Stimulated activated CD4-positive, alpha-beta T cell treated with anti-CD3 and anti-CD28 coated beads, Interleukin-2, amount 100 ng/mL, for 48 hours (primary cell): ENCODE data around the gene PLD5.
"Not testable (repeated sequence)": the region's sequence is repeated elsewhere in the genome, so short reads cannot be mapped to it uniquely, and the experiment has no call there.

Source experiments
- DNase-seq, 2 donors: peaks; one replicate each; pipeline ENCODE4 v3.0.0-alpha.2; 2020

PLD5 gene

GRCh38 chr1:242206994-242207393, 317.5 kb downstream of the PLD5 start:
- no peak for DNase-seq

- no peak for DNase-seq
Measured at GRCh38 chr1:242205622-242206489, 318.6 kb downstream of the PLD5 start.

DNA sequence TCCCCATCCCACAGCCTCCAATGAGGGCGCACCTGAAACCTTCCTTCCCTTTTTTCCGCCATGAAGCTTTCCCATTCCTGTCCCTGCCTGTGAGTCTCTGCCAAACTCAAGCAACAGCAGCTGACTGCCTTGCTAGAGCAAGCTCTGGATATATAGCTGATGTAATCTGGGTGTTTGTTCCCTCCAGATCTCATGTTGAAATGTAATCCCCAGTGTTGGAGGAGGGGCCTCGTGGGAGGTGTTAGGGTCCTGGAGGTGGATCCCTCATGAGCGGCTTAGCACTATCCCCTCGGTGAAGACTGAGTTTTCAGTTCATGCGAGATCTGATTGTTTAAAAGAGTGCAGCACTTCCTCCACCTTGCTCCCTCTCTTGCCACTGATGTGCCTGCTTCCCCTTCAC, 321.2 kb downstream of the PLD5 start:
- no peak for DNase-seq

GRCh38 chr1:242201090-242201489, 323.4 kb downstream of the PLD5 start:
- DNase-seq, result no peak

DNA sequence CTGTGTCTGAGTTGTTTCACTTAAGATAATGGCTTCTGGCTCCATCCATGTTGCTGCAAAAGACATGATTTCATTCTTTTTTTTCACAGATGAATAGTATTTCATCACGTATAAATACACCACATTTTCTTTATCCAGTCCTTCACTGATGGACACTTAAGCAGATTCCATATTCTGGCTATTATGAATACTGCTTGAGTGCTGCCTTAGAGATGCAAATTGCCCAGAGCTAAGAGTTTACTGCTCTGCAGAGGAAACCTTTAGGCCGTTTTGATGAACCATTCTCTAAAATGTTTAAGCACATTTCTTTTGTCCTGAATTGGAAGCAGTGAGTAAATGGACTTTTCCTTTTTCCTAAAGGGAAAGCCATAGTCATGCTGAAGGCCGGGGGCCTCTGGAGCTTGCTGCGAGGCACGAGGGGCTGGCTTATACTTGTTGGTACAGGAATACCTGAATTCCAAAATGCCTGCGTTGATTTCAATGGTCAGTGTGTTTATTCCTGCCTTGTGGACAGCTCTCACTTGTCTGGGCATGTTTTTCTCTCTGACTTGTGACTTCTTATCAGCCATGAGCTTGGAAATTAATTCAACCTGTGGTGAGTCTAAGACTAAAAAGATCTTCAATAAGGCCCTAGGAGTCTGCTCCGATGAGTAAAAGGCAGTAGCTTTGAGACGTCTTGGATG, 324.6 kb downstream of the PLD5 start:
- DNase-seq, result no peak

DNA sequence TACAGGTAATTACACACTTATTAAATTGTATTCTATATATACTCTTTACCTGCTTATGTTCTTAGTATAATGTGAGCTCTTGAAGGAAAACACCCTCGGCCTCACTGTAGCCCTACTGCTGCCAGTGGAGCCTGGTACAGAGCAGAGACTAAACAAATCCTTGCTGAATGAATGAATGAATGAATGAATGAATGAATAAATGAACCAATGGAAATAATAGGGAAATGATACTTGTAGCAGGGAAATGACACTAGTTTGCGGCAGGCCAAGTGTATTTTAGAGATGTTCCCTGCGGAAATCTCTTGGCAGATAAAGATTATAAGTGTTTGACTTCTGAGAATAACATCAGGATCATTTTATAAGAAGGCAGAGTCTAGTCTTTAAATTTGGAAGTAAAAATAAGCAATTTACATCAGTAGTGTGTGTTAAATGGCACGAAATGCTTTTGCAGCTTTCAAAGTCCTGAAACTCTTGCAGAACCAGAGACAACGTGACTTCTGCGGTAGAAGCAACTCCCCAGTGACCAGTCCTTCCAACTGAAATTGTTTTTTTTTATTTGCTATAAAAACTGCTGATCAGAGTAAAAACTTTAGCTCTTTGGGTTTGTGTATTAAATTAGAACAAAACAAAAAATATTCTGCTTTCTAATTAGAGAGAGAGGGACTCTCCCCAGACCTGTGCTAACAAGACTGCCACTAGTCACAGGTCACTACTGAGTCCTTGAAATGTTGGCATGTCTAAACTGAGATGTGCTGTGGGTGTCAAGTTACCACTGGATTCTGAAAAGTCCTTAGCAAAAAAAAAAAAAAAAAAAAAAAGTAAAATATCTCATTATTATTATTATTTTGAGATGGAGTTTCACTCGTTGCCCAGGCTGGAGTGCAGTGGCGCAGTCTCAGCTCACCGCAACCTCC, 326.3 kb downstream of the PLD5 start:
- no peak for DNase-seq

GRCh38 chr1:242196914-242197313, 327.6 kb downstream of the PLD5 start:
- no peak for DNase-seq

- DNase-seq, result no peak
Measured at GRCh38 chr1:242196101-242196500, 328.4 kb downstream of the PLD5 start.

DNA sequence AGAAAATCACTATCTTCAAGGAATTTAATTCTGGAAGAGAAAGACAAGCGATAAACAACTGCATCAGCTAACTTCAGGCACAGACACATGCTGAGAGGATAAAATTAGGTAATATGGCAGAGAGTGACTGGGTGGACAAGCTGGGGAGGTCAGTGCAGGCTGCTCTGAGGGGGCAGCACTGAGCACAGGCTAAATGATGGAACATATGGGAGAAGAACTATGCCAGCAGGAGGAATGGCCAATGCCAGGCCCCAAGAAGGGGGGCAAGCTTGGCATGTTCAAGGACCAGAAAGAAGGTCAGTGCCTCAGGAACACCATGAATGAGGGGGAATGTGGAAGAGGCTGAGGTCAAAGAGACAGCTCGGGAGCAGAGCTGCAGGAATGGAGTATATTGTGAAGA, 334.9 kb downstream of the PLD5 start:
- DNase-seq, result no peak

DNA sequence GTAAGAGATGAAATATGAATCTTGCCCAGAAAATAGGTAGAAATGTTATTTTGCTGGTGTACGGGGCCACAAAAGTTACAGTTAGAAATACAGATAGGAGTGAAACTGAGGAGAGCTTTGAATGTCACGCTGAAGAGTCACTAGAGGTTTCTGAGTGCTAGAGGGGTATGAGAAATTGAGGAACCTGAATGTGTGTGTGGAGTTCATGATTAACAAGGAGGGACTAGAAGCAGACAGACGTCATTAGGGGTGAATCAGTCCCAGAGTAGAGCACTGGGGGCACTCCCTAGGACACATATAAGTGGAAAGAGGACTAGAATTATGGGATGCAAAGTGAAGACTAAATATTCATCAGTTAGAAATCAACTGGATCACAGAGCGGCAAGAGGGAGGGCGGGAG, 336.7 kb downstream of the PLD5 start:
- no peak for DNase-seq

GRCh38 chr1:242187171-242187570, 337.3 kb downstream of the PLD5 start:
- no peak for DNase-seq

GRCh38 chr1:242185731-242186130, 338.8 kb downstream of the PLD5 start:
- DNase-seq, result no peak

DNA sequence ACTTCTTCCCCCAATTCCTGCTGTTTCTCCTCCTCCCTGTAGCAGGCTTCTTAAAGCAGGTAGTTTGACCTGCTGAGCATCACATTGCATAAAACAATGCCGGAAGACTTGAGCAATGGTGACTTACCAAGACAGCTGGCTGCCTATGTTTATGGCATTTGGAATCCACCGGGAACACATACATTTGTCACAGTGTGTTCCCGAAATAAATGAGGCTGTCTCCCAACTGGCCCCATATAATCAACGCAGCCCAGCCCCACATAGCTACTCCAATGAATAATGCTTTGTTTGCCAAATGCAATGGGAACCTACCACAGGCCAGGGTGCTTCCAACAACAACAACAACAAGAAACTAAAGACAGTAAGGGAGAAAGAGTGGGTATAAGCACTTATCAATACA, 339.5 kb downstream of the PLD5 start:
- DNase-seq, result no peak

DNA sequence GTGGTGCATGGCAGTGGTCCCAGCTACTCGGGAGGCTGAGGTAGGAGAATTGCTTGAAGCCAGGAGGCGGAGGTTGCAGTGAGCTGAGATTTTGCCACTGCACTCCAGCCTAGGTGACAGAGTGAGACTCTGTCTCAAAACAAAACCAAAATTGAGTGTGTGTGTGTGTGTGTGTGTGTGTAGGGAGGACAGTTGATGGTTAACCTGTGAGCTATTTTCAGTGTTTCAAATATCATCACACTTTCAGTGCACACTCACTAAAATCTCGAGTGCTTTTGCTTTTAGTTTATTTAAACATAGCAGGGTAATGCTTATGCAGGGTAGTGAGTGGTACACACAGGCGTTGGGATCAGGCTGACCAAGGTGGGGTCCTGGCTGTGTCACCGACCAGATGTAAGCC, 344.7 kb downstream of the PLD5 start:
- DNase-seq, result not testable (repeated sequence)

- no peak for DNase-seq
Measured at GRCh38 chr1:242178924-242179708, 345.4 kb downstream of the PLD5 start.

GRCh38 chr1:242178436-242178835, 346.1 kb downstream of the PLD5 start:
- DNase-seq, result no peak

DNA sequence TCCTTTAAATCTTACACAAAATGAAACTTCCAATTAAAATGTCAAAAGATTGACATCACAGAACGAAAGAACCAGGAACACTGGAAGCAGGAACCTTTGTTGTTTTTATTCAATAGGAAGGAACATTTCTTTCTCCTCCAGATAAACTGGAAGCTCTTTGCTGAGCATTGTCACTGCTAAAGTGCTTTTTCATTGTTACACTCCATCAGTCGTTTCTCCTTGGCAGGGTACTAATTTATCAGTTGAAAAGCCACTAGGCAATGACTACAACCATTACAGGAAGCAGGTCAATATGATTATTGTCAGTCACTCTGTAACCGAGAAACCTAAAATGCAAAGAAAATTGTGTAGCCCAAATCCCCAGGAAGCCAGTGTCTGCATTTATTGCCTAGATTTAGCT, 362.4 kb downstream of the PLD5 start:
- no peak for DNase-seq

GRCh38 chr1:242147096-242147976, 377.2 kb downstream of the PLD5 start:
- no peak for DNase-seq

GRCh38 chr1:242146652-242147051, 377.8 kb downstream of the PLD5 start:
- DNase-seq, result no peak

GRCh38 chr1:242140836-242141235, 383.7 kb downstream of the PLD5 start:
- DNase-seq, result no peak

DNA sequence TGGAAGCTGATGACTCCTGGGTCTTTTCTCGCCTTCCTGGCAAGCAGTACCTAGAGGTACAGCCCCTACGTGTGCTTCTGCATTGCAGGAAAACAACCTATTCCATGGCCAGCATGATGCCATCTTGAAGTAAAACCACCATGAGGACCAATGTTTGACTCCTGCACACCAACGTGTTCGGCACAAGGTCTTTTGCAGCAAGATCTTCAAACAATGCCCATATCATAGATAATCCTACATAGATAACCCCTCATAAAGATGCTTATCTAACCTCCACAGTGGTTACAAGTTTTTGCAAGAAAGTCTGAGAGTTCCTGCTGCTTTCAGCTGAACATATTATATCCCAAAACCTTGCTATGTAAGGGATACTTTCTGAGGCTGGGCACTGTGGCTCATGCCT, 384.5 kb downstream of the PLD5 start:
- no peak for DNase-seq
